B cell (primary cell): ENCODE data around the gene RAD50.

Source experiments
- CTCF ChIP-seq: fragments of 200-600 bp; IDR thresholded peaks from one replicate; pipeline ENCODE4 v1.8.0; 2022; ENCODE audit warnings: antibody characterized with exemption, mild to moderate bottlenecking
- EZH2 ChIP-seq: IDR thresholded peaks from 2 replicates; pipeline ENCODE4 v1.6.1; 2012; ENCODE audit warnings: borderline replicate concordance, low read depth, mild to moderate bottlenecking, moderate library complexity, low read length; ENCODE audit not compliant: insufficient read depth, poor library complexity, severe bottlenecking

- TF ChIP-seq CTCF (no peak), EZH2 (no peak)
These were observed 17.1 kb upstream of the RAD50 start for GRCh38 chr5:132539716-132540115.
